Parathyroid adenoma (tissue), 2 donors: ENCODE measurements around the gene CDH4.

Experiments used
- H2AFZ ChIP-seq: fragments of 300-600 bp; sonication (generic); one replicate; pipeline ENCODE4 v1.7.0; 2017; ENCODE audit warnings: antibody characterized with exemption, mild to moderate bottlenecking
- H3K27ac ChIP-seq: fragments of 300-600 bp; sonication (generic); one replicate; pipeline ENCODE4 v1.7.0; 2017
- H3K27me3 ChIP-seq: fragments of 300-600 bp; sonication (generic); one replicate; pipeline ENCODE4 v1.7.0; 2017; ENCODE audit warnings: low read length; ENCODE audit not compliant: control insufficient read depth, insufficient read depth
- H3K36me3 ChIP-seq: fragments of 300-600 bp; sonication (generic); one replicate; pipeline ENCODE4 v1.7.0; 2017; ENCODE audit warnings: low read length; ENCODE audit not compliant: control insufficient read depth, insufficient read depth
- H3K4me1 ChIP-seq: fragments of 300-600 bp; sonication (generic); one replicate; pipeline ENCODE4 v1.7.0; 2017; ENCODE audit warnings: control low read depth
- H3K4me2 ChIP-seq: fragments of 300-600 bp; sonication (generic); one replicate; pipeline ENCODE4 v1.7.0; 2017; ENCODE audit warnings: low read length
- H3K4me3 ChIP-seq: fragments of 300-600 bp; sonication (generic); one replicate; pipeline ENCODE4 v1.7.0; 2017; ENCODE audit warnings: low read depth, low read length
- H3K79me2 ChIP-seq: fragments of 300-600 bp; sonication (generic); one replicate; pipeline ENCODE4 v1.7.0; 2017; ENCODE audit warnings: control low read depth
- H3K9ac ChIP-seq: fragments of 300-600 bp; sonication (generic); one replicate; pipeline ENCODE4 v1.7.0; 2017; ENCODE audit warnings: mild to moderate bottlenecking
- H3K9me3 ChIP-seq: fragments of 300-600 bp; sonication (generic); one replicate; pipeline ENCODE4 v1.7.0; 2017; ENCODE audit warnings: low read length; ENCODE audit not compliant: control insufficient read depth
- CTCF ChIP-seq: fragments of 300-600 bp; sonication (generic); IDR thresholded peaks from one replicate; pipeline ENCODE4 v1.7.0; 2017; ENCODE audit warnings: antibody characterized with exemption, mild to moderate bottlenecking
- donor health status: primary hyperparathyroidism.

The CDH4 gene

DNA sequence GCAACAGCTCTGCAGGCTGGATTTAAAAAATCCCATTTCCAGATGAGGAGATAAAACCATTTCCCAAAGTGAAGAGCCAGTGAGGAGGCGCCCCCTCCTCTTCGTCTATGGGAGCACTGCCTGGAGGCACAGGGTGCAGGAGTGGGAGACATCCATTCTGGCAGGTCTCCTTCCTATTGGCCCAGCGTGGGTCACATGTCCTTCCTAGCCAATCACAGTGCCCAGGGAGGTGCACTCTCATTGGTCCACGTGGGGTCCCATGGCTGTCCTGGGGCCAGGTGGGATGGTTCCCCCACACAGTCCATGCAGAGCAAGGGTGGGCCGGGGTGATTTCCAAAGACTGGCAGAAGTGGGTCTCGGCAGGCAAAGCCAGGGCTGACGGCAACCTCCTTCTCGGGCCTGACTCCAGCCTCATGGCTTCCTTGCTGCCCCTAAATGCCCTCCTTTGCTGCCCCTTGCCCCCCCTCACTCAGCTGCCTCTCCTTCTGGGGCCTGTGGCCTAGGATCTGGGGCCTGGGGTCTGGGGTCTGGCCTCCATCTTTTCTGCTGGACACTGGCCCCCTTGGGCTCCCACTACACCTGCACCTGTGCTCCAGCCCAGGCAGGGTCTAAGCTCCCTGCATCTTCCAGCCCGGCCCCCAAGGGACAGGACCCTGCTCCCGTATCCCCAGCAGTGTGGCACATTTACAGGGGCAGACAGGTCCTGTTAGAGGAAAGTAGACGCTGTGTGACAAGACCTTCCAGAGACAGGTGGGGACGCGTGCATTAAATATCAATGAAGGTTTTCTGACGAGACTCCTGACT lies 581.9 kb downstream of the CDH4 start:
- Histone ChIP-seq H3K4me1 (no peaks in the 10 kb centered on the region), H3K79me2 (no peaks in the 10 kb centered on the region), H3K36me3 (no peaks in the 10 kb centered on the region), H3K27ac (no peak overlapping the region), H3K27me3 (no peaks in the 10 kb centered on the region), H3K9me3 (no peaks in the 10 kb centered on the region), H2AFZ (no peak overlapping the region), H3K4me2 (no peak overlapping the region), H3K4me3 (no peak overlapping the region), H3K9ac (no peak overlapping the region)
- TF ChIP-seq CTCF: no peak

GRCh38 chr20:61835301-61835700 lies 583.2 kb downstream of the CDH4 start:
- Histone ChIP-seq H3K4me3 (no peak overlapping the region), H3K27ac (no peak overlapping the region), H3K79me2 (no peaks in the 10 kb centered on the region), H3K9me3 (no peaks in the 10 kb centered on the region), H3K4me2 (no peak overlapping the region), H3K4me1 (no peaks in the 10 kb centered on the region), H3K36me3 (no peaks in the 10 kb centered on the region), H2AFZ (no peak overlapping the region), H3K27me3 (no peaks in the 10 kb centered on the region), H3K9ac (no peak overlapping the region)
- TF ChIP-seq CTCF: no peak

GRCh38 chr20:61835791-61836350 lies 583.8 kb downstream of the CDH4 start:
- H2AFZ ChIP-seq: no peak overlapping the region
- no peaks in the 10 kb centered on the region for H3K4me1 ChIP-seq
- no peak overlapping the region for H3K4me3 ChIP-seq

DNA sequence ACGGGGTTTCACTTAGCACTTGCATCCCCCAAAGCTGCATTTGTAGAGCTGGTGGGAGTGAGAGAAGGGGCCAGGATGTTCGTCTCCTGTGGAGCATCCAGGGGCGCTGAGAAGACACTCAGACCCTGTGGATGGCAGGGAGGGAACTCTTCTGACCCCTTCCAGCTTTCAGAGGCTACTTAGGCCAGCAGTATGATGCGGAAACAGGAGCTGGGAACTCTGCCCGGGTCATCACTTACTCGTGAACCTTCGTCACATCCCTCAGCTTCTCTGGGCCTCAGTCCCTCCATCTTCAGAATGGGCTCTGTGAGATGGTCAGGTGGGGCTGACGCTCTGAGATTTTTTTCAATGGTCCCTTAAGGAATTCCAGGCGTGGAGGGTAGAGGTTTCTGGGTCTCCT lies 585.1 kb downstream of the CDH4 start:
- Histone ChIP-seq H3K27ac (no peak overlapping the region), H3K4me2 (no peak overlapping the region), H3K27me3 (no peaks in the 10 kb centered on the region), H3K9me3 (no peaks in the 10 kb centered on the region), H3K9ac (no peak overlapping the region), H3K79me2 (no peaks in the 10 kb centered on the region), H2AFZ (no peak overlapping the region), H3K36me3 (no peaks in the 10 kb centered on the region), H3K4me1 (no peaks in the 10 kb centered on the region), H3K4me3 (no peak overlapping the region)
- TF ChIP-seq CTCF: no peak

More at GRCh38 chr20:61835791-61836350, 583.8 kb downstream of the CDH4 start:
- H3K9me3 ChIP-seq: no peaks in the 10 kb centered on the region
- H3K36me3 ChIP-seq: no peaks in the 10 kb centered on the region
- H3K79me2 ChIP-seq: no peaks in the 10 kb centered on the region
- H3K27ac ChIP-seq: no peak overlapping the region
- H3K9ac ChIP-seq: no peak overlapping the region
- no peak overlapping the region for H3K4me2 ChIP-seq
- no peak for TF ChIP-seq CTCF
- H3K27me3 ChIP-seq: no peaks in the 10 kb centered on the region
